Measurements from ENCODE around the gene SMTNL1. TPM values are rescaled to one million over a fixed set of nuclear protein-coding genes. Genes with fewer than 3 reads are reported as not detected.

SMTNL1 gene
- total RNA-seq, 2 experiments from 2014 or later: not detected

GRCh38 chr11:57512646-57513451, 24.5 kb upstream of the SMTNL1 start:
- H3K4me1 Mint-ChIP-seq (ENCODE audit: low read depth): peaks cover 37% of the 10 kb centered on the region
- H3K9me3 Mint-ChIP-seq (ENCODE audit: insufficient read depth): no peaks in the 10 kb centered on the region
- CTCF ChIA-PET: interaction anchor here (0.6 to 9.0 kb wide), 6 partner anchors 13 to 167 kb away, joined by 3 to 152 read pairs (median 25); no protein-coding TSS in a partner anchor
- H3K27me3 Mint-ChIP-seq (ENCODE audit: low read depth): no peaks in the 10 kb centered on the region
- H3K36me3 Mint-ChIP-seq (ENCODE audit: low read depth): peaks cover 10% of the 10 kb centered on the region
- H3K4me3 Mint-ChIP-seq: no peak overlapping the region
- ATAC-seq: no peak
- H3K27ac Mint-ChIP-seq: peak overlapping the region; percentile 30
- DNase-seq: no peak
- POLR2A ChIA-PET: interaction anchor here (1.6 to 5.0 kb wide), 2 partner anchors 10 to 14 kb away, joined by 4 to 47 read pairs; no protein-coding TSS in a partner anchor

GRCh38 chr11:57513452-57513795, 24.0 kb upstream of the SMTNL1 start:
- ATAC-seq (no peak), DNase-seq (no peak)
- H3K4me1 Mint-ChIP-seq (ENCODE audit: low read depth): peaks cover 37% of the 10 kb centered on the region
- peak overlapping the region; percentile 57 for H3K27ac Mint-ChIP-seq
- no peaks in the 10 kb centered on the region for H3K27me3 Mint-ChIP-seq (ENCODE audit: low read depth)
- H3K9me3 Mint-ChIP-seq (ENCODE audit: insufficient read depth): no peaks in the 10 kb centered on the region
- ChIA-PET POLR2A (interaction anchor here (1.0 to 5.0 kb wide), 3 partner anchors 11 to 144 kb away, joined by 3 to 47 read pairs (median 4); partner anchors contain the start of gene CLP1), CTCF (interaction anchor here (0.6 to 9.0 kb wide), 8 partner anchors 13 to 167 kb away, joined by 3 to 152 read pairs (median 4); partner anchors contain the start of gene UBE2L6)
- H3K36me3 Mint-ChIP-seq (ENCODE audit: low read depth): peaks cover 8% of the 10 kb centered on the region
- peak overlapping the region; percentile 97 for H3K4me3 Mint-ChIP-seq

DNA sequence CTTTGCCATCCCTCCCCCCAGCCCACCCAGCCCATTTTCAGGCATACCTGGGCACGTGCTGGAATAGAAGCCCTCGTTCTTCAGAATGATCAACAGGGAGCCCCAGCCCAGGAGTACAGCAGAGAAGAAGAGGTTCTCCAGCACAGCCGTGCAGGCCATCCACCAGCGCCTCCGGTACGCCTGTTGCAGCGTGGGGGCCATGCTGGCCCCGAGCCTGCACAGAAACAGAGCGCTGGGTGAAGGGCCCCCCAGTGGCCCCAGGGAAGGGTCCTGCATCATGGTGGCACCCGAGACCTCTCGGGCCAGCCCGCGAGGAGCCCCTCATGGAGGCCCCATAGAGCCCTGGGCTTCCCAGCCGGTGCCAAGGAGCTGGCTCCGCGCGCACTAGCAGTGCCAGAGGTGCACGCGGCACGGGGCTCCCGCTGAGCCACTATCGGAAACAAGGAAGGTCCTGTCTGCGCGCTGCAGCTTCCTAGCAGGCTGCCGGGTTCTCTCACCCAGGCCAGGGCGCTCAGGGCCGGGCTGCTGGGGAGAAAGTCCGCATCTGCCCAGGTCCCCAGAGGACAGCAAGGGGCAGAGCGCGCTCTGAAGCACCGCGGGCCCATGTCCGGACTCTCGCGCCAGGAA, 23.4 kb upstream of the SMTNL1 start:
- ChIA-PET CTCF (interaction anchor here (1.0 to 9.0 kb wide), 11 partner anchors 12 to 168 kb away, joined by 3 to 152 read pairs (median 5); partner anchors contain the start of gene UBE2L6), POLR2A (interaction anchor here (0.6 to 5.0 kb wide), 6 partner anchors 12 to 1064 kb away, joined by 3 to 47 read pairs (median 3); partner anchors contain the start of gene CLP1)
- DNase-seq: peak; percentile 48
- Mint-ChIP-seq H3K4me1 (ENCODE audit: low read depth) (peaks cover 37% of the 10 kb centered on the region), H3K36me3 (ENCODE audit: low read depth) (peaks cover 8% of the 10 kb centered on the region), H3K27ac (peak overlapping the region; percentile 91), H3K27me3 (ENCODE audit: low read depth) (no peaks in the 10 kb centered on the region), H3K9me3 (ENCODE audit: insufficient read depth) (no peaks in the 10 kb centered on the region), H3K4me3 (peak overlapping the region; percentile 97)
- peak; percentile 51 for ATAC-seq

GRCh38 chr11:57514538-57515331, 22.7 kb upstream of the SMTNL1 start:
- peaks cover 7% of the 10 kb centered on the region for H3K36me3 Mint-ChIP-seq (ENCODE audit: low read depth)
- peak overlapping the region; percentile 91 for H3K27ac Mint-ChIP-seq
- DNase-seq (peak; percentile 71), ATAC-seq (peak; percentile 68)
- H3K9me3 Mint-ChIP-seq (ENCODE audit: insufficient read depth): no peaks in the 10 kb centered on the region
- ChIA-PET POLR2A (interaction anchor here (0.6 to 5.0 kb wide), 4 partner anchors 12 to 1063 kb away, joined by 3 to 47 read pairs (median 3); no protein-coding TSS in a partner anchor), CTCF (interaction anchor here (0.9 to 9.0 kb wide), 14 partner anchors 9 to 180 kb away, joined by 3 to 152 read pairs (median 4); partner anchors contain the start of genes SSRP1 and UBE2L6)
- peak overlapping the region; percentile 97 for H3K4me3 Mint-ChIP-seq
- peaks cover 34% of the 10 kb centered on the region for H3K4me1 Mint-ChIP-seq (ENCODE audit: low read depth)
- no peaks in the 10 kb centered on the region for H3K27me3 Mint-ChIP-seq (ENCODE audit: low read depth)

DNA sequence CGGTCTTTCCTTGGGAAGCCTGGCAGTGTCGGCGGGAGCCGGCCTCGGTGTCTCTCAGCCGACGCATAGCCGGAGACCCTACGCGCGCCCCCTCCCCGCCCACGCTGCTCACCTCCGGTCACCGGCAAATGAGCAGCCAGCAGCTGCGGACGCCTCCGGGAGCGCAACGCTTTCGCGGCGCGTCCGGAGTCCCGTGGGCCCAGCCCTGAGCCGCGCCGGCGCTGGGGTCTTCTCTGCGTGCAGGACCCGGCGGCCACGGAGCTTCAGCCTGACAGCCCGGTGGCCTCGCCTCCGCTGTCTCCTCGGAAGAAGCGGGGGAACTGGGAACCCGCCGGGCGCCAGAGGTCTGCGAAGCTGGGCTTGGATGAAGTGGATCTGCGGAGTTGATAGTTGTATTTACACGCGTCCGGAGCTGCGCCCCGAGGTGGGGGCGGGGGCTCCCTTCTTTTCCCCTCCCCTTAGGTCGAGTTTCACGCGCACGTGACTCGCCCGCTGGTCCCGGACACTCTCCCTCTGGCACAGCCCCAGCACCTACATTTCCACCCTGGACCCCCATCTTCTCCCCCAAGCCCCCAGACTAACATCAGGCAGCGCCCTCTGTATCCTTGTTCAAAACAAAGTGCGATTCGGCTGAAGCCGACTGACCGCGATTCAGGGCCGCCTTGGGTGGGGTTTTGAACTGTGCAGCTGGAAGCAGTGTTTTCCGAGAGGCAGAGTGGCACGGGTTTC, 21.9 kb upstream of the SMTNL1 start, which contains the start of gene SLC43A1:
TSS of gene SLC43A1 (minus strand) at position 371 of the 729 bp plus-strand sequence. CDS start 1,591 bp downstream, outside the sequence.
- peaks cover 5% of the 10 kb centered on the region for H3K36me3 Mint-ChIP-seq (ENCODE audit: low read depth)
- ATAC-seq: peak; percentile 47
- H3K27me3 Mint-ChIP-seq (ENCODE audit: low read depth): no peaks in the 10 kb centered on the region
- ChIA-PET CTCF (interaction anchor here (0.9 to 9.0 kb wide), 14 partner anchors 10 to 180 kb away, joined by 3 to 152 read pairs (median 4); partner anchors contain the start of genes SSRP1 and UBE2L6), POLR2A (interaction anchor here (0.6 to 5.0 kb wide), 2 partner anchors 12 to 24 kb away, joined by 3 to 47 read pairs; no protein-coding TSS in a partner anchor)
- H3K4me1 Mint-ChIP-seq (ENCODE audit: low read depth): peaks cover 32% of the 10 kb centered on the region
- peak within 1 kb of the TSS; percentile 97 for H3K4me3 Mint-ChIP-seq
- peak; percentile 45 for DNase-seq
- peak within 1 kb of the TSS; percentile 91 for H3K27ac Mint-ChIP-seq
- no peaks in the 10 kb centered on the region for H3K9me3 Mint-ChIP-seq (ENCODE audit: insufficient read depth)

DNA sequence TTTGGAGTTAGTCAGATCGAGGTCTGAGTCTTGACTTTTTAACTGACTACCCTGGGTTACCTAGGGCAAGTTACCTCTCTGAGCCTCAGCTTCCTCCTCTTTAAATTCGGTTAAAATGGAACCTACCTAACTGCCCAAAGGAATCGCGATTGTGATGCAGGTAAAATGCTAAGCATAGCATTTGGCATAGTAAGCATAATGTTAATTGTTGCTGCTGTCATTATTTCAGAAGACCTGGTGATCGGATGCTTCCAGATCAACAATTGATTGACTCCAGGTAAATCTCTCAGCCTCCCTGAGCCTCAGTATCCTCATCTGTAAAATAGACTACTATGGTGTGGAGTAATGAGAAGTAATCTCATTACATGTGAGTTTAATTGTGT, 21.3 kb upstream of the SMTNL1 start:
- CTCF ChIA-PET: interaction anchor here (1.0 to 9.0 kb wide), 13 partner anchors 10 to 181 kb away, joined by 3 to 152 read pairs (median 5); partner anchors contain the start of genes SSRP1 and UBE2L6
- H3K4me3 Mint-ChIP-seq: peak overlapping the region; percentile 97
- POLR2A ChIA-PET: interaction anchor here (0.6 to 5.0 kb wide), 2 partner anchors 11 to 25 kb away, joined by 3 to 47 read pairs; no protein-coding TSS in a partner anchor
- DNase-seq (no peak), ATAC-seq (no peak)
- no peaks in the 10 kb centered on the region for H3K9me3 Mint-ChIP-seq (ENCODE audit: insufficient read depth)
- peaks cover 5% of the 10 kb centered on the region for H3K36me3 Mint-ChIP-seq (ENCODE audit: low read depth)
- peaks cover 32% of the 10 kb centered on the region for H3K4me1 Mint-ChIP-seq (ENCODE audit: low read depth)
- no peaks in the 10 kb centered on the region for H3K27me3 Mint-ChIP-seq (ENCODE audit: low read depth)
- peak overlapping the region; percentile 84 for H3K27ac Mint-ChIP-seq

DNA sequence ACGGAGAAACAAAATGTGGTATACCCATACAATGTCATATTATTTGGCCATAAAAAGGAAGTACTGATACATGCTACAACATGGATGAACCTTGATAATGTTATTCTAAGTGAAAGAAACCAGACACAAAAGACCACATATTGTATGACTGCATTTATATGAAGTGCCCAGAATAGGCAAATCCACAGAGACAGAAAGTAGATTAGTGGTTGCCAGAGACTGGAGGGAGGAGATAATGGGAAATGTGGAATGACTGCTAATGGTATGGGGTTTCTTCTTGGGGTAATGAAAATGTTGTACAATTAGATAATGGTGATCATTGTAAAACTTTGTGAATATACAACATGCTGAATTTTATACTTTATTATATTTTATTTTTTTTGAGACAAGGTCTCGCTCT, 16.3 kb upstream of the SMTNL1 start:
- DNase-seq (no peak), ATAC-seq (no peak)
- POLR2A ChIA-PET: no interaction called here
- Mint-ChIP-seq H3K27ac (no peak overlapping the region), H3K4me1 (ENCODE audit: low read depth) (peaks cover 2% of the 10 kb centered on the region), H3K27me3 (ENCODE audit: low read depth) (no peaks in the 10 kb centered on the region), H3K36me3 (ENCODE audit: low read depth) (peaks cover 10% of the 10 kb centered on the region), H3K4me3 (no peak overlapping the region), H3K9me3 (ENCODE audit: insufficient read depth) (no peaks in the 10 kb centered on the region)
- CTCF ChIA-PET: interaction anchor here (1.7 to 9.0 kb wide), 2 partner anchors 27 to 63 kb away, joined by 9 to 152 read pairs; no protein-coding TSS in a partner anchor

- H3K9me3 Mint-ChIP-seq (ENCODE audit: insufficient read depth): no peaks in the 10 kb centered on the region
- CTCF ChIA-PET: interaction anchor here (2.0 to 10.9 kb wide), 2 partner anchors 28 to 66 kb away, joined by 6 to 484 read pairs; no protein-coding TSS in a partner anchor
- H3K27me3 Mint-ChIP-seq (ENCODE audit: low read depth): no peaks in the 10 kb centered on the region
- H3K4me3 Mint-ChIP-seq: no peak overlapping the region
- DNase-seq (no peak), ATAC-seq (no peak)
- peaks cover 25% of the 10 kb centered on the region for H3K36me3 Mint-ChIP-seq (ENCODE audit: low read depth)
- no peak overlapping the region for H3K27ac Mint-ChIP-seq
- POLR2A ChIA-PET: no interaction called here
- H3K4me1 Mint-ChIP-seq (ENCODE audit: low read depth): peaks cover 14% of the 10 kb centered on the region
Observed at GRCh38 chr11:57523419-57523818, 14.0 kb upstream of the SMTNL1 start.

GRCh38 chr11:57527056-57527631, 10.3 kb upstream of the SMTNL1 start:
- H3K27me3 Mint-ChIP-seq (ENCODE audit: low read depth): no peaks in the 10 kb centered on the region
- H3K4me1 Mint-ChIP-seq (ENCODE audit: low read depth): peaks cover 42% of the 10 kb centered on the region
- ChIA-PET CTCF (interaction anchor here (0.6 to 10.9 kb wide), 45 partner anchors 9 to 274 kb away, joined by 3 to 484 read pairs (median 5); partner anchors contain the start of genes RTN4RL2, SLC43A1, SLC43A3 and SSRP1), POLR2A (interaction anchor here (1.1 to 6.7 kb wide), 3 partner anchors 12 to 113 kb away, joined by 3 to 47 read pairs (median 7); partner anchors contain the start of gene SLC43A1)
- no peak overlapping the region for H3K4me3 Mint-ChIP-seq
- ATAC-seq: no peak
- peak overlapping the region; percentile 54 for H3K27ac Mint-ChIP-seq
- no peaks in the 10 kb centered on the region for H3K9me3 Mint-ChIP-seq (ENCODE audit: insufficient read depth)
- peaks cover 35% of the 10 kb centered on the region for H3K36me3 Mint-ChIP-seq (ENCODE audit: low read depth)
- DNase-seq: peak; percentile 84

DNA sequence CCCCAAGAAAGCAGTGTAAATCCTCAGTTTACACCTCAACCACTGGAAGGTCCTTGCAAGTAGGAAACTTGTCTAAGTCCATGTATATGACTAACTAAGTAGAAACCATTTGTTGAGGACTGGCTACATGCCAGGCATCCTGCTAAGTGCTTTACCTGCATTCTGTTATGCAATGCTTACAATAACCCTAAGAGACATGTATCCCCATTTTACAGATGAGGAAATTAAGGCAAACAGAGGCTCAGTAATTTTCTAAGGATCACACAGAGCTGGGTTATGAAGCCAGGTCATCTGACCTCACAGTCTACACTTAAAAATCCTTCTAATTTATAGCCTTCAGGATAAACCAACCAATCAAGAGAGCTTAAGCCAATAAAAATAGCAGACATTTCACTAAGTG, 8.4 kb upstream of the SMTNL1 start:
- Mint-ChIP-seq H3K36me3 (ENCODE audit: low read depth) (peaks cover 39% of the 10 kb centered on the region), H3K9me3 (ENCODE audit: insufficient read depth) (no peaks in the 10 kb centered on the region), H3K4me3 (peak overlapping the region; percentile 24), H3K27me3 (ENCODE audit: low read depth) (no peaks in the 10 kb centered on the region), H3K4me1 (ENCODE audit: low read depth) (peaks cover 47% of the 10 kb centered on the region), H3K27ac (no peak overlapping the region)
- no peak for DNase-seq
- POLR2A ChIA-PET: interaction anchor here (0.9 to 6.7 kb wide), 5 partner anchors 14 to 139 kb away, joined by 3 to 47 read pairs (median 3); partner anchors contain the start of genes SLC43A1, UBE2L6 and ZDHHC5
- ATAC-seq: no peak
- CTCF ChIA-PET: interaction anchor here (1.1 to 10.9 kb wide), 11 partner anchors 13 to 116 kb away, joined by 3 to 484 read pairs (median 6); partner anchors contain the start of genes RTN4RL2, SLC43A1 and UBE2L6

All from activated CD8-positive, alpha-beta T cell treated with anti-CD3 and anti-CD28 coated beads, Interleukin-2, amount 10 ng/mL, durations not matched to agents 7 days and 5 days (primary cell).